GM21576 (cell line): ENCODE results near the gene KRT38.
"Not testable (repeated sequence)": the region's sequence is repeated elsewhere in the genome, so short reads cannot be mapped to it uniquely, and the experiment has no call there.

Experiments
- ATAC-seq: cut with Tn5 transposase; IDR thresholded peaks from one replicate; pipeline ENCODE4 v1.9.1; 2021; ENCODE audit warnings: mild to moderate bottlenecking, moderate library complexity; ENCODE audit not compliant: unreplicated experiment

Gene KRT38

DNA sequence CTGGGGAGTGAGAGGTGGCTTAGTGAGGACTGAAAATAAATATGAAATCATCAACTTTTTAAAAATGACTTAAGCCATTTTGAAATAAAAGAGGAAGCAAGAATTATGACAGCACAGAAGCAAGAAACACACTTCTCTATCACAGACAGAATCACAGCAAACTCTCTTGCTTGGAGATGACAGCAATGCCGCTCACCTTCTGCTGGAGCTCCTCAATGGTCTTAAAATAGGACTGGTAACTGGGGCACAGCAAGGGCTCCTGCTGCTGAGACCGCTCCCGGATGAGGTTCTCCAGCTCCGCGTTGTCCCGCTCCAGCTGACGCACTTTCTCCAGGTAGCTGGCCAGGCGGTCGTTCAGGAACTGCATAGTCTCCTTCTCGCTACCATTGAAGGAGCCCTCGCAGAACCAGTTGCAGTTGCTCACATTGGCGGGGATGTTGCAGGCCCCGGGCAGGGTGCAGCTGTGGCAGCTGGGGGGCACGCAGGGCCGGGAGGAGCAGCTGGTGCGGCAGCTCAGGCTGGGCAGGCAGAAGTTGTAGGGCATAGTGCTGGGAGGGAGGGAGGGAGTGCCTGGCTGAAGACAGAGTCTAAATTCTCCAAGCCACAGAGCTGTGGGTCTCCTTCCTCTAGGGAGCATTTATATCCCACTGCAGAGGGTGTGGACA lies 43.7 kb downstream of the KRT38 start, which contains the start of gene KRT31:
TSS of gene KRT31 (minus strand) at position 613 of the 665 bp plus-strand sequence. CDS start at position 544, 69 bp downstream.
- ATAC-seq, result no peak

DNA sequence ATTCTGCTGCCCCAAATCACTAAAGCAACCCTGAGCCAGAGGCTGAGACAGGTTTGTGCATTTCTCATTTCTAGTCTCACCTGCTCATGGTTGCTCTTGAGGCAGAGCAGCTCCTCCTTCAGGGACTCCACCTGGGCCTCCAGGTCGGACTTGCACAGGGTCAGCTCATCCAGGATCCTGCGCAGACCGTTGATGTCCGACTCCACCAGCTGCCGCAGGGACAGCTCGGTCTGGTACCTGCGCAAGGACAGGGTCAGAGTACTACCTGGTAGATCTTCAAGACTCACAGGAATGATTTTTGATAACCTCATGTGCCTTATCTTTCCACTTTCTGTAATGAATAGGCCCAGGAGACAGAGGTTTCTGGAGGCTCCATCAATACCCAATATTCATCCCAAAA lies 44.4 kb downstream of the KRT38 start:
- ATAC-seq, result no peak

DNA sequence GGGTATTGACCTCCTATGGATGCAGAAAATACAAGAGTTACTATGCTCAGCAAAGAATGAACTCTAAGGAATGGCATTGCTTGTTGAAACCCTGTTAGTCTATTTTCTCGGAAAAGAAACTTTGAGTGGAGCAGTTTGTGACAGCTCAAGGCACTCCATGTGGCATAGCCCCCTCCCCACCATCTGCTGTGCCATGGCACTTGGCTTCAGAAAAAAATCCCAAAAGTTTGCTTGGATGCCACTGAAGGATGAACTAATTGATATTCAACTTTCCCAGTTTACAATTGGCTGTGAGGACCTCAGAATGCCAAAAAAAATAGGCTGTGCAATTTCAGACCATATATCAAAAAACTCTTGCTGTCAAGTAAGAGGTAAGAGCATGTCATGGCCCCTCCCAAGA lies 45.2 kb downstream of the KRT38 start:
- no peak for ATAC-seq

DNA sequence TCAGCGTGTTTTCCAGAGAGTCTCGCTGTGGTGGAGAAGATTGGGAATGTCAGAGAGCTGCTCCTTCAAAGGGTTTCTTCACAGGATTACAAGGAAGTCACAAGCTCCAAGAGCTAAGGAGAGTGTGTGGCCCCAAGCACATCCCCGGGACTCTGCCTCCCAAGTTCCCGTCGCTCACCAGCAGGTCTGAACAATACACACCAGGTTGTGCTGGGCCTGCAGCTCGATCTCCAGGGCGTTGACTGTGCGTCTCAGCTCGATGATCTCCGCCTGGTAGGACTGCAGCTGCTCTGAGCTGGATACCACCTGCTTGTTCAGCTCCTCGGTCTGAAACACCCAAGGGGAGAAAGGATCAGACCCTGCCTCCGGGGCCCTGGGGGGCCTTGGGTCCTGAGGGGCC lies 45.7 kb downstream of the KRT38 start:
- ATAC-seq, result not testable (repeated sequence)

DNA sequence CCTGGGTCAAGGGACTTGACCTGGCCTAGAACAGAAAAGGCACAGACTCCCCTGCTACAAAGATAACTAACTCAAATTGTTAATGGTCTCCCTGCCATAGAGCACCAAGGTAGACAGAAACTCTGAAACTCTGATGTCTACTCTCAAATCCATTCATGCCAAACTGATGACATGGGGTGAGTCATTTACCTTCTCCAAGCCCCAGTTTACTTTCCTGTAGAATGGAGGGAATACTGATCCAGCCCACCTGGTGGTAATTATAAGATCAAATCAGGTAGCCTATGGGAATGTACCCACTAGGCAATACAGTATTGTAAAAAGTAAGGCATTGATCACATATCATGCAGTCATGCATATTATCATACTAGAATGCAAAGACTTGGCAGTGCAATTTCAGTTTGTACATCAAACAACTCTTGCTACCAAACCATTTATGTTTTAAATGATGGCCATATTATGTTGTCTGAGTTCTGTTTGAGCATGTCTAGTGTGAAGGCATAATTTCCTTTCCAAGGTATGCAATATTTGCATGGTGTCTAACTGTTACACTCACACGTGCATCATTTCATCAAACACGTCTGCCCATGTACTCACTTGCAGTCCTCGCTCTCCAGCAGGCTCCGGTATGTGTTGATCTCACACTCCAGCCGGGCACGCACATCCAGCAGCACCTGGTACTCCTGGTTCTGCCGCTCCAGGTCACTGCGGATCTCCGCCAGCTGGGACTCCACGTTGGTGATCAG lies 46.4 kb downstream of the KRT38 start:
- ATAC-seq, result no peak

DNA sequence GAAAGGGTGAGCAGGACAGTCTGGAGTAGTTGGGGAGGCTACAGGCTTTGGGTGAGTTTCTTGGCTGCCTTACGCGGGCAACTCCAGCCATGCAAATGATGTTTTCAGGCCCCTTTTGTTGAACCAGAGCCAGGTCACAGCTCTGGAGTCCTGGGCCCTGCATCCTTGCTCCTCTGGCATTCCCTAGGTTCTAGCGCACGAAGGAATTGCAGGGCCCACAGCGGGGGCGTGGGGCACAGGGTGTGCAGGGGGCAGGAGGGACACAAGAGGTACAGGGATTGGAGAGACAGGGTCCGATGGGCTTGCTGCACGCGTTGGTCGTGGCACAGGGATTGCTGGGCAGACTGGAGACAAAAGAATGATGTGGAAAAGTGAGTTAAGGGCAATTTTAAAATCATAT lies 47.0 kb downstream of the KRT38 start:
- no peak for ATAC-seq

DNA sequence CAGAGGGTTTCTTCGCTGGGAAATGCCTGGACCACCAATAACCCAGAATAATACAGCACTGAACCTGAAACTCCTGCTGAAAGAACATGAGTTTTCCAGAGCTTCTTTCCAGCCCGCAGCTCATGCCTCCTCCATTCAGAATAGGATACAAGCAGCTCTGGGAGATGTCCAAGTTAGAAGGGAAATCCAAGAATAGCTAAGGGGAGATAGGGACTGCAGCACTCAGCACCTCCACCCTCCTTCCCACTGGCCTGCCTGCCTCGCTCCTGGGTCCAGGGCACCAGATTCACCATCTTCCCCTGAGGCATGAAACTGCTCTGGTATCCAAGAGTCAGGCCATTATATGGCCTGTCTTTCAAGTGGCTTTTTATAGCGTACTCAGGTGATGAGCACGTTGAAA lies 47.5 kb downstream of the KRT38 start:
- no peak for ATAC-seq

DNA sequence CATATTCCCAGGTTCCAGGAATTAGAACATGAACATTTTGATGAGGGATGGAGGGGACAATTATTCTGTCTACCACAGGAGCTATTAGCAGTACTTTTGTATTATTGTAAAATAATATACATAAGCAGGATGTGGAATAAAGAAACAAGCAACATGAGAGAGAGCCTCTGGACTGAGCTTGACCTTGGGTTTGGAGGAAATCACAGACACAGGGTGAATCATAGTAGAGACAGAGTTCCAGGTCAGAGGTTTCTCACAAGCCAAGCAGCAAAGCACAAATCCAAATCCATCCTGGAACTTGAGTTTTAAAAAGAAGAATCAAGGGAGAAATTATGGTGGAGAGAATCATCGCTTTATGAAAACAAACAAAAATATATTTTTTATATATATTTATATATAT lies 48.5 kb downstream of the KRT38 start:
- ATAC-seq, result no peak

DNA sequence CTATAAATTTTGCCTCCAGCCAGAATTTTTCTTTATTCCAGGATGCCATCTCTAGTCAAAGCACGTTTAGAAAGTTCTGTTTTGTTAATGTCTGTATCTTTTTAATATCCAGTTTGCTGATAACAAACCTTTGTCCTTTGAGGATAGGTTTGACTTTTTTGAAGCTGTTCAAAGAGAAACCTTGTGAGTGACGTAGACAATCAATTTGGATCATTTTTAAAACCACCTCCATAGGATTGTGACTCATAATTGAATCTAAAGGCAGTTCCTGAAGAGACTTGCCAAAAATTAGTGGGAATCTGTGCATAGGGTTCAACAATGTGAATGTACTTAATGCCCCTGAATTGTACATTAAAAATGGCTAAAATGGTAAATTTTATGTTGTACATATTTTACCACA lies 49.2 kb downstream of the KRT38 start:
- ATAC-seq, result no peak

DNA sequence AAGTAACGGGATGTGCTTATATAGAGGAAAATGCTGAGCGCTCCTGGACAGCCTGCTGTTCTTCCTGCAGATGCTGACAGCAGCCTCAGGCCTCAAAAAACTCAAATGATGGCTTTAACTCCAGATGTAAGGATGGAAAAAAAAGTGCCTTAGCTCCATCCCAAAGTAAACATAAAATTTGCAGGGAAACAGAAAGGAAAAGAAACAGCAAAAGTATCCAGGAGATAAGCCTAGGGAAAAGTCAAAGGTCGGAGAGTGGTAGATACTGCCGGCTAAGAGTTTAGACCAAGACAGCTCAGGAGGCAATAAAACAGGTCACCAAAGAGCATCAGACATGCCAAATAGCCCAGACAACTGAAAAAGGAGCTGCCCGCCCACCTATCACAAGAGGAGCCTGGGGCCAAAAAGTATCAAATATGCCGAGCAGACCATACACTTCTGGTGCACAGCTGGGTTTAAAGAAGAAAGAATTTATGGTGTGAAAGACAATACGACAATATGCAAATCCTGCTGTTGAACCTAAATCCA lies 50.3 kb downstream of the KRT38 start:
- ATAC-seq, result no peak

DNA sequence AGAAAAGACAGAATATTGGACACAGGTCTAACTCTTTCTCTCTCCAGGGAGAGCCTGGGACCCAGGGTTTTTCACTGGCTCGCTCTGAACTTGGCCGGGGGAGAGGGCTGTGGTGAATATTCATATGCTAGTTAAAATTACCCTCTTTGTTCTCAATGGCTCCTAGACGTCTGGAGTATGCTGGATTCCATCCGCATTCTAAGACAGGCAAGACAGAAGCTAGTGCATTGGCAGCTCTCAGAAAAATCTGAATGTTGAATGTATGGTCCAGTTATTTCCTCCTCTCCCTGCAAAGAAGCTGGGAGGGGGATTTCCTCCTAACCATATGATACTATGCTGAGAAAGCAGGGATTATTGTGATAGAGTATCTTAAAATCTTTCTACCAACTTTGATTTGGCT lies 53.1 kb downstream of the KRT38 start:
- no peak for ATAC-seq

DNA sequence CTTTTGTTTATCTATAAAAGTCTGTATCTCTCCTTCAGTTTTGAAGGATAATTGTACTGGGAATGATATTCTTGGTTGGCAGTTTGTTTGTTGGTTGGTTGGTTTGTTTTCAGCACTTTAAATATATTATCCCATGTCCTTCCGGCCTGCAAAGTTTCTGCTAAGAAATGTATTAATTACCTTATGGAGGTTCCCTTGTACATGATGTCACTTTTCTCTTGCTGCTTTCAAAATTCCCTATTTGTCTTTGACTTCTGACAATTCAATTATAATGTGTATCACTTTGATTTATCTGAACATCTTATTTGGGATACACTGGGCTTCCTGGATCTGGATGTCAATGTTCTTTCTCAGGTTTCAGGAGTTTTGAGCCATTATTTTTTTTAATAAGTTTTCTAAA lies 54.6 kb downstream of the KRT38 start:
- no peak for ATAC-seq
